Jurkat, Clone E6-1 (cell line): ENCODE data around the gene PRRC2B.
"Not testable (repeated sequence)": the region's sequence is repeated elsewhere in the genome, so short reads cannot be mapped to it uniquely, and the experiment has no call there.

Experiments
- DNase-seq: peaks from one replicate; pipeline ENCODE4 v3.0.0-alpha.2; 2011; ENCODE audit warnings: low read depth, low spot score
- H3K4me3 ChIP-seq: 2 replicates; pipeline ENCODE4 v1.5.1; 2011; ENCODE audit warnings: mild to moderate bottlenecking, low read length, control low read depth, moderate library complexity

Gene PRRC2B

DNA sequence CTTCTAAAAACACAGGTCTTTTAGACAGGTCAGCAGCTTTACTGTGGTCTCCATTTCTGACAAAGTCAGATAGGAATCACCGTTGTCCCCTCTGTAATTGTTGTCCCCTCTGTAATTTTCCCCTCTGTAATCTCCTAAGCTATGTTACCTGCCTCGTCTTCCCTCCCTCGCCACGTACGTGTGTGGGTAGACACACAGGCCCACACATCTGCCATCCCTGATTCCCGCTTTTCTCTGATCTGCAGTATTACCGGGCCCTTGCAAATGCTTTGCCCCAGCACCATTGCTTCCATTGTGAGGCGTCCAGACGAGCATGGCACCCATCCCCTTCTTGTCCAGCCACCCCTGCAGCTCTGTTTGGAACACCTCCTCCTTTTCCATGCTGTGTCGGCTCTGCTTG lies 63.9 kb downstream of the PRRC2B start:
- no peak overlapping the region for H3K4me3 ChIP-seq
- DNase-seq, result no peak

DNA sequence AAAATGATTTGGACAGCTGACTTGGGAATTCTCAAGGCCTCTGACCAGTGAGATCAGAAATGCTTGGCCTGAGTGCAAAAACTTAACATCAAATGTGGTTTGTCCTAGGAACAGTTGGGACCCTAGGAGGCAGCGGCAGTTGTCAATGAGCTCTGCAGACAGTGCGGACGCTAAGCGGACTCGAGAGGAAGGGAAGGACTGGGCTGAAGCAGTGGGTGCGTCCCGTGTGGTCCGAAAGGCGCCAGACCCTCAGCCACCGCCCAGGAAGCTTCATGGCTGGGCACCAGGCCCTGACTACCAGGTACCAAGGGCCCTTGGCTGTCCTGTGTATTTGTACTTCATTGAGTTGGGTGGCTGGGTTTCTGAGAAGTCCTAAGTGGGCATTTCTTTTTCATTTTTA lies 65.2 kb downstream of the PRRC2B start:
- DNase-seq, result no peak
- H3K4me3 ChIP-seq, result no peak overlapping the region

DNA sequence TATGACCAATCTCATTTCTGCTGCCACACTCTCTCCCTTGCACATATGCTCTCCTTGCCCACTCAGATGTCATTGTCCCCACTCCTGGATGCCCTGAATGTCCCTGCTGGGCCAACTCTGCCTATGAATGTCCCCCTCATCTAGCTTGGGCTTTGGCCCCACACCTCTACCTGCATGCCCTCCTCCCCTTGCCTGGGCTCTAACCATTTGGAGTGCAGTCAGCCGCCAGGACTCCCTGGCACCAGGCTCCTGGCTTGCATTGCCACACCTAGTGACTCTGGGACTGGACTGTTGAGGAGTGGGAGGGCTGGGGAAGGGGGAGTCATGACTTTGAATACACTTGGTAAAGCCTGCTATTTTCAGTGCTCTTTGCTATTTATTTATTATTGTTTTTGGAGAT lies 67.3 kb downstream of the PRRC2B start:
- DNase-seq, result no peak
- H3K4me3 ChIP-seq, result no peak overlapping the region

DNA sequence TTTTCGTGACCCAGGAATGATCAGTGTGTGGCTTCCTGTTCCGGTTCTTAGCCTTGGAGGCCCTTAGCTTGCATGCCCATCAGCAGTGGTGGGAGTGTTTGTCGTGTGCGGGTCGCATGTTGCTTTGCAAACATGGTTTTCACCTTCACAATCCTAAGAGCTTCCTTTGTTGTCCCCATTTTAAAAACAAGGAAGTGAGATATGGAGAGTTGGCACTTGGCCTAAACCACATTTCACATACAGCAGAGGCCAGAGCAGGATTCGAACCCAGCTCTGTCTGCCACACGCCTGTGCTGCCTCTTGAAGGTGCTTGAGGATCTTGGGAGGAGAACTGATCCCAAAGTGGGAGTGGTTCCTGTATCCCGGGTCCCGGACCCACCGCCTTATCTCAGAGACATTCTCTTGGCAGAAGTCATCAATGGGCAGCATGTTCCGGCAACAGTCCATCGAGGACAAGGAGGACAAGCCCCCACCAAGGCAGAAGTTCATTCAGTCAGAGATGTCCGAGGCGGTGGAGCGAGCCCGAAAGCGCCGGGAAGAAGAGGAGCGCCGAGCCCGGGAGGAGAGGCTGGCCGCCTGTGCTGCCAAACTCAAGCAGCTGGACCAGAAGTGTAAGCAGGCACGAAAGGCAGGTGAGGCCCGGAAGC lies 70.6 kb downstream of the PRRC2B start:
- DNase-seq, result no peak
- no peak overlapping the region for H3K4me3 ChIP-seq

DNA sequence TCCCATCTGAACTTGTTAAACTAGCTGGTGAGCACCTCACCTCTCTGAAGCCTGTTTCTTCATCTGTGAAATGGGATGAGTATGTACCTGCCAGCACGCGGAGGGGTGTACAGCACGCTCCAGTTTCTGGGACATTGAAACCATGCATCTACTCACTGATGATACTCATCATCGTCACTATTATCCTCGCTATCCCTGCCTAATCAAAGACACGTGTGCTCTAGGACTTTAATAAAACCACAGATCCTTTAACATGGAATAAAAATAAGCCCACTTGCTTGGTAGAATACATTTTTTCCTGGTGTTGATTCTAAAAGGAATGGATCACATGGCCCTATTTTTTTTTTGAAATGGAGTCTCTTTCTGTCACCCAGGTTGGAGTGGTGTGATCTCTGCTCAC lies 71.5 kb downstream of the PRRC2B start:
- DNase-seq, result no peak
- H3K4me3 ChIP-seq, result no peak overlapping the region

DNA sequence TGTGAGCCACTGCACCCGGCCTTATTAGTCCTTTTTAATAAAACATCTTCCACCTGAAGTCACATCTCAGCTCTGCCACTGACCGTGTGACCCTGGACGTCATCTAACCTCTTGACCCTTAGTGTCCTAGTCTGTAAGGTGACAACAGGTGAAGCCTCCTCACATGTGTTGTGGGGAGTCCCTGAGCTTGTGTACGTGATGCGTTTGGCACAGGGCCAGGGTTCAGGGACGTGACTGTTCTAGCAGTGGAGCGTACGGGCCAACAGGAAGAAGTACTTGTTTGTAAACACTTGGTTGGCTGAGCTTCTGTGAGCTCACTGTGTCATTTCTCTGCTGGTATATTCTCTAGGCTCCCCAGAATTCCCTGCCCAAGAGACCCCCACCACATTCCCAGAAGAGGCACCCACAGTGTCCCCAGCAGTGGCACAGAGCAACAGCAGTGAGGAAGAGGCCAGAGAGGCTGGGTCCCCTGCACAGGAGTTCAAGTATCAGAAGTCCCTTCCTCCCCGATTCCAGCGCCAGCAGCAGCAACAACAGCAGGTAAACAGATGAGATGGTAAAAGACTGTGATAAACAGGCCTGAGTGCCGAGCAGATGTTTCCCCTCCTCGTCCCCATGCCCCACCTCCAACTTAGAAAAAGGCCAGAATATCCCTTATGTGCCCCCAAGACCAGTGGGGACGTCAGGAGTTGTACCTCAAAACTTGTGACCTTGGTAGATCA lies 73.5 kb downstream of the PRRC2B start:
- no peak for DNase-seq
- no peak overlapping the region for H3K4me3 ChIP-seq

DNA sequence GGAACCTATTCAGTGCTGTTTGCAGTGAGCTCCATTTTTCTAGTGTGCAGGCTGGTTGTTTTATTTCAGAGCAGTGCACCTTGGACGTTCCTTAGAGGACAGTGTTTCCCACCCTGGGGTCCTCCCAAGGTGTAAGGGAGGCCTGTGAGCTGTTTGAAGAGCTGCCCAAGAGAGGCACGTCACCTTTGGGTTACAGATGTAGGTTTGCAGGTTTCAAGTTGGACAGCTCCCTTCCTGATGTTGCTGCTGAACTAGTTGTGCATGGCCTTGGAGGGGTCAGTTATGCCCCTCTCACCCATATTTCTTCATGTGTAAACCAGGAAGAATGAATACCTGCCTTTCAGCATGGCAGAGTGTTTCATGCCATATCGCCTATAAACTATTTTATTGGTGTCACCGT lies 74.1 kb downstream of the PRRC2B start:
- H3K4me3 ChIP-seq, result no peak overlapping the region
- DNase-seq, result no peak

DNA sequence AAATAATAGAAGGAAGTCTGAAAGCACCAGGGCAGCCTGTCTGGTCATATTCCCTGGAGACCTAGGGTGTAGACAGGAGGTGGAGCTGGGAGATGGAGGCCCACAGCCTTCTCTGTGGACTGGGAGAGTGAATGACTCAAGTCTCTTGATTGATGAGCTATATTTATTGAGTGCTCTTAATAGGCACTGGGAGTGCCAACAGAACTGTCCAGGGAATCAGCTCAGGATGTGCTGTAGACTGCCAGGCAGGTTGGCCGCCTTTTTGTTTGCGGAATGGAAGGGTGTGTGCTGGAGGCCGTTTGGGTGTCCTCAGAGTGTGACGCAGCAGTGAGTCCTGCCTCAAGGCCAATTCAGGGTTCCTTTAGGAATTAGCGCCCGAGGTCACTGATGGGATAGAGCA lies 75.5 kb downstream of the PRRC2B start:
- no peak overlapping the region for H3K4me3 ChIP-seq
- no peak for DNase-seq

DNA sequence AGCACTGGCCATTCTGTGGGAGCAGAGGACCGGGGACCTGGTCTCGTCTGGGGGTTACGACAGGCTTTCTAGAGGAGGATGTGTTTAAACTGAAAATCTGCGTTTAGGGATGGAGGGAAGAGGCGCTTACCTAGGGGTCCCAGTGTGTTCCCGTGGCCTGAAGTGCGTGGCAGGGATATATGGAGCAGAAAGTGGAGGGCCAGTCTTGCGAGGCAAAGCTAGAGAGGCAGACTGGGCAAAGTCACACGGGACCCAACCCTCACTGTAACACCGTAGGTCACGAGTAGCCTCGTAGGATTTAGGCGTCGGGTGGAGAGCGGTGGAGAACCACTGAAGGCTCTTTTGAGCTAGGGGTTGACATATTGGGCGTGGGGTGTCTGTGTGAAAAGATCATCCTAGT lies 76.1 kb downstream of the PRRC2B start:
- DNase-seq, result no peak
- H3K4me3 ChIP-seq, result no peak overlapping the region

DNA sequence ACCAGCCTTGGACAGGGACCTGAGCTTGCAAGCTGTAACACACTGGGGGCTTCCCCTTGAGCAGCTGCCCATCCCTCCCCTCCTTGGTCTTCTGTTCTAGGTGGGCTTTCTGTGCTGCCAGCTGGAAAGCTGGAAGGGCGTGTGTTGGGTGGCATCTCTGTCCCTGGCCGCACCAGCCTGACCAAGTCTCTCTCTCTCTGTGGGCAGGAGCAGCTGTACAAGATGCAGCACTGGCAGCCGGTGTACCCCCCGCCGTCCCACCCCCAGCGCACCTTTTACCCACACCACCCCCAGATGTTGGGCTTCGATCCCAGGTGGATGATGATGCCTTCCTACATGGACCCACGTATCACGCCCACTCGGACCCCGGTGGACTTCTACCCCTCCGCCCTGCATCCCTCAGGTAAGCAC lies 76.7 kb downstream of the PRRC2B start:
- no peak overlapping the region for H3K4me3 ChIP-seq
- DNase-seq, result no peak

DNA sequence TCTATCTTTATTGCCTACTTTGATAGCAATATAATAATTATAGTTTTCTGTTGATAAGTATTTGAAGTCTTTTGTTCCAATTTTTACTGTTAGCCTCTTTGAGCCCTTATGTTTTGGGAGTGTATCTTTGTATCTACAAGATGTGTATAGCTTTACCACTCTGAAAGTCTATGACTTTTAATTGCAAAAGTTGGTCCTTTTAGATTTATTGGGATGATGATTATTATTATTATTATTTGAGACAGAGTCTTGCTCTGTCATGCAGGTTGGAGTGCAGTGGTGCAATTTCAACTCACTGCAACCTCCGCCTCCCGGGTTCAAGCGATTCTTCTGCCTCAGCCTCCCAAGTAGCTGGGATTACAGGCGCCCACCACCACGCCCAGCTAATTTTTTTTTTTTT lies 78.2 kb downstream of the PRRC2B start:
- not testable (repeated sequence) for DNase-seq, H3K4me3 ChIP-seq

DNA sequence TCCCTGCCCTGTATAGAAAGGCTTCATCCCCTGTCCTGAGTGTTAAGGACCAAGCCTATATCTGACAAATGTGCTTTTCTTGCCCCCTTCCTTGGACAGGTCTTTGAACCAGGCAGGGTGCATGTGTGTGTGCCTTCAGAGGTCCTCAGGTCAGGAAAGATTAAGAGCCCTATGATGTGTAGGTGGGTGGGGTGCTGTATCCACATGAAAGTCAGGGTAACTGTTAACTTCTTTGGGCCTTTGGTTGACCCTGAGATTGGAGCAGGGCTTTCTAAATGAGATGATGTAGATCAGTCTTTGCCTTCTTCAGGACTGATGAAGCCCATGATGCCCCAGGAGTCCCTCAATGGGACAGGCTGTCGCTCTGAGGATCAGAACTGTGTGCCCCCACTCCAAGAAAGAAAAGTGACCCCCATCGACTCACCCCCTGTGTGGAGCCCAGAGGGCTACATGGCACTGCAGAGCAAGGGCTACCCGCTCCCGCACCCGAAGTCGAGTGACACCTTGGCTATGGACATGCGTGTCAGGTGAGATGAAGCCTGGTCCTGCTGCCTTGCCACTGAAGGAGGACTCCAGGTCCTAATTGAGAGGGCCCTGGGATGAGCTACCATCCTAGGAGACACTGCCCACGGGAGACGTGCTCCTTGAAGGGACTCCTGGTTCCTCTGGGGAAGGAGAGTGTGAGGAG lies 79.5 kb downstream of the PRRC2B start:
- no peak for DNase-seq
- H3K4me3 ChIP-seq, result no peak overlapping the region

DNA sequence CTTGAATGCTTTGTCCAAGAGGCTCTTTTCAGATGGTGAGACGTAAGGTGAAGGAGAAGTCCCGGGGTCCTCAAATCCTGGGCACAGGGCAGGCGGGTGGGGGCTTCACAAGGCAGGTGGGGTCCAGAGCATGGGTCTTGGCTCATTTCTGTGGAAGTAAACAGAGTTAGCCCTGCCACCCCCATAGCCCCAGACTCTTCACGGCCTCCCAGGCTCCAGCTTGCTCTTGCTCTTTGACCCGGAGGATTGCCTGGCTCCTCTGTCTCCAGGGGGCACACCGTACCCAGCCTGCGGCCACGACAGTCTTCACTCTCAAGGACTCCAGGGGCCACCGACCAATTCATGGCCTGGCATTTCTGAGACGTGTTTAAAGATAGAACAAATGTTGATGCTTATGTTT lies 80.0 kb downstream of the PRRC2B start:
- no peak overlapping the region for H3K4me3 ChIP-seq
- DNase-seq, result no peak

DNA sequence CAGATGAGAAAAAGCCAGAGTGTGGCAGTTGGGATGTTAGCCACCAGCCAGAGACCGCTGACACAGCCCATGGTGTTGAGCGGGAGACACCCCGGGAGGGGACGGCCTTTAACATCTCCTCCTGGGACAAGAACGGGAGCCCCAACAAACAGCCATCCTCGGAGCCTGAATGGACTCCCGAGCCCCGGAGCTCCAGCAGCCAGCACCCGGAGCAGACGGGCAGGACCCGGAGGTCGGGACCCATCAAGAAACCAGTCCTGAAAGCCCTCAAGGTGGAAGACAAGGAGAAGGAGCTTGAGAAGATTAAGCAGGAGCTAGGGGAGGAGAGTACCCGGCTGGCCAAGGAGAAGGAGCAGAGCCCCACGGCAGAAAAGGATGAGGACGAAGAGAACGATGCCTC lies 80.8 kb downstream of the PRRC2B start:
- DNase-seq, result no peak
- no peak overlapping the region for H3K4me3 ChIP-seq

DNA sequence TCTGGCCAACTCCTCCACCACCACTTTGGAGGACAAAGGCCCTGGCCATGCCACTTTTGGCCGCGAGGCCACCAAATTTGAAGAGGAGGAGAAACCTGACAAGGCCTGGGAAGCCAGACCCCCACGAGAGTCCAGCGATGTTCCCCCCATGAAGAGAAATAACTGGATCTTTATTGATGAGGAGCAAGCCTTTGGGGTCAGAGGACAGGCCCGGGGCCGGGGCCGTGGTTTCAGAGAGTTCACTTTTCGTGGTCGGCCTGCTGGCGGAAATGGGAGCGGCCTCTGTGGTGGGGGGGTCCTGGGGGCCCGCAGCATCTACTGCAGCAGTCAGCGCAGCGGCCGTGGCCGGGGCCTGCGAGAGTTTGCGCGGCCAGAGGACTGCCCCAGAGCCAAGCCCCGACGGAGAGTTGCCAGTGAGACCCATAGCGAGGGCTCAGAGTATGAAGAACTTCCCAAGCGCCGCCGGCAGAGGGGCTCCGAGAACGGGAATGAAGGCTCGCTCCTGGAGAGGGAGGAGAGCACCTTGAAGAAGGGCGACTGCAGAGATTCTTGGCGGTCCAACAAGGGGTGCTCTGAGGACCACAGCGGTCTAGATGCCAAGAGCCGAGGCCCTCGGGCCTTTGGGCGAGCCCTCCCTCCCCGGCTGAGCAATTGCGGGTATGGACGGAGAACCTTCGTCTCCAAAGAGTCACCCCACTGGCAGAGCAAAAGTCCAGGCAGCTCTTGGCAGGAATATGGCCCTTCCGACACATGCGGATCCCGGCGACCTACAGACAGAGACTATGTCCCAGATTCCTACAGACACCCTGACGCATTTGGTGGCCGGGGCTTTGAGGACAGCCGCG lies 81.4 kb downstream of the PRRC2B start:
- no peak overlapping the region for H3K4me3 ChIP-seq
- DNase-seq, result no peak

DNA sequence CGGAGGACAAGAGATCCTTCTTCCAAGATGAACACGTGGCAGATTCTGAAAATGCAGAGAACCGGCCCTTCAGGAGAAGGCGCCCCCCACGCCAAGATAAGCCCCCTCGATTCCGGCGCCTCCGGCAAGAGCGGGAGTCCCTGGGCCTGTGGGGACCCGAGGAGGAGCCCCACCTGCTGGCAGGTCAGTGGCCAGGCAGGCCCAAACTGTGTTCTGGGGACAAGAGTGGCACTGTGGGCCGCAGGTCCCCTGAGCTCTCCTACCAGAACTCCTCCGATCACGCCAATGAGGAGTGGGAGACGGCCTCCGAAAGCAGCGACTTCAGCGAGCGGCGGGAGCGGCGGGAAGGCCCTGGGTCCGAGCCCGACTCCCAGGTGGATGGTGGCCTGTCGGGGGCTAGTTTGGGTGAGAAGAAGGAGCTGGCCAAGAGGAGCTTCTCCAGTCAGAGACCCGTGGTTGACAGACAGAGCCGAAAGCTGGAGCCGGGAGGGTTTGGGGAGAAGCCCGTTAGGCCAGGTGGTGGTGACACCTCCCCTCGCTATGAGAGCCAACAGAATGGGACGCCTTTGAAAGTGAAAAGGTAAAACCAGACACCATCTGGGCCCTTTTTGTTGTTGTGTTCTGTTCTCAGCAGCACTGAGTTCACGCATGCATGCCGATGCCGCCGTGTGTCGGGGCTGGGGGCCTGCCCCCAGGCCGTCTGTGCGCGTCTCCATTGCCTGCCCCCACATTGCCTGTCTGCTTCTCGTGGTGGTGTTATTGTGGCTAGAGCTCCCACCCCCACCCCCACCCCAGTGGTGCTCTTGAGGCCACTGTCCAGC lies 82.3 kb downstream of the PRRC2B start:
- no peak overlapping the region for H3K4me3 ChIP-seq
- DNase-seq, result no peak

DNA sequence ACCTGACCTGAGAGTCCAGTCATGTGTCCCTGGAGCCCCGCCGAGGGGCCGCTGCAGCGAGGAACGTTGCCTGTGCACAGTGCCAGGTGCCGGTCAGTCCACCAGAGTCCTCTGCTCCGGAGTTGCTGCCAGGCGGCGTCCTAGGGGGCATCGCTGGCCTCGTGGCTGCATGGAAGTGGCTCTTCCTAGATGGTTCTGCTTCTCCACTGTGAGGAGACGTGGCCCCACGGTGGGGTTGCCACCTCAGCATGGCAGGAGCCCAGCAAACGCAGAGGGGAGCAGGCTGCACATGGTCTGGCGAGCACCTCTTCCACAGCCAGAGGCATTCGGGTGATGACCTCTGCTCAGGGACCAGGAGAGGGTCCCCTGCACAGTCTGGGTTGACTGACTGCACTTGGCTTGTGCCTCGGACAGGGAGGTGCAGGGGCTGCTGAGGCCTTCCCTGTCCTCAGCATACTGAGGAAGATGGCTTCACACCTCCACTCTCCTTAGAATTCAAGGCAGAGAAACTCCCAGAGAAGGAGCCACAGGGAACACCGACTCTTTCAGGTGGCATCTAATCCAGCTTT lies 83.0 kb downstream of the PRRC2B start:
- no peak for DNase-seq
- H3K4me3 ChIP-seq, result no peak overlapping the region

DNA sequence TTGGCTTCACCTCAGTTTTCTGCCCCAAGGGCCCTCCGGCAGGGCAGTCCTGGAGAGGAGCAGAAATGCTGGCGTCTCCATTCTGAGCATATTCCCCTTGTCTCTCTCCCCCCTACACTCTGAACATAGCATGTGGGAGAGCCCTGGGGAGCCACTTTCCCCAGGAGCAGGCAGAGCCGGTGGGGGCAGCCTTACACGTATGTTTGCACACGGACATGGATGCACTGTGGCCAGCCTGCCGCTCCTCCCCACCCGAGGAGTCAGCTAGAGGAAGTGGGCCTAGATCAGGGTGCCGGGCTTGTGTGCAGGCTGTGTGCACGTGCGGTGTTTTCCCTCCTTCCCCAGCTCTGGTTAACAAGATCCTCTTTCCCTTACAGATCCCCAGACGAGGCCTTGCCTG lies 83.5 kb downstream of the PRRC2B start:
- H3K4me3 ChIP-seq, result no peak overlapping the region
- DNase-seq, result no peak
